HL-60 (cell line): Measurements from ENCODE around the gene CTNND2.
"Not testable (repeated sequence)": the region's sequence is repeated elsewhere in the genome, so short reads cannot be mapped to it uniquely, and the experiment has no call there.

Experiments
- DNase-seq, 2 experiments: peaks; one replicate each; pipeline ENCODE4 v3.0.0-alpha.2; 2010 to 2020; ENCODE audit warnings: low read depth in 1 of 2, low spot score in 1 of 2
- H3K27ac ChIP-seq: fragments of 250-450 bp; sonication (Bioruptor Pico); replicated peaks from 2 replicates; pipeline ENCODE4 v1.5.1; 2020; ENCODE audit warnings: mild to moderate bottlenecking, moderate library complexity
- H3K27me3 ChIP-seq: fragments of 250-450 bp; sonication (Bioruptor Pico); 2 replicates; pipeline ENCODE4 v1.5.1; 2021; ENCODE audit warnings: mild to moderate bottlenecking, moderate library complexity; ENCODE audit not compliant: insufficient read depth, poor library complexity, severe bottlenecking
- H3K4me3 ChIP-seq: replicated peaks from 2 replicates; pipeline ENCODE4 v1.5.1; 2011; ENCODE audit warnings: mild to moderate bottlenecking, control low read depth, low read length; ENCODE audit not compliant: insufficient read depth
- GABPA ChIP-seq: IDR thresholded peaks from 2 replicates; pipeline ENCODE4 v1.6.1; 2012; ENCODE audit warnings: low read depth
- POLR2AphosphoS5 ChIP-seq: IDR thresholded peaks from 2 replicates; pipeline ENCODE4 v1.6.1; 2012; ENCODE audit warnings: low read depth
- SPI1 ChIP-seq: IDR thresholded peaks from 2 replicates; pipeline ENCODE4 v1.6.1; 2012; ENCODE audit warnings: low read depth, mild to moderate bottlenecking, borderline replicate concordance
- TF ChIP-seq, protein P1 (sequence below): IDR thresholded peaks from 2 replicates; pipeline ENCODE4 v1.6.1; 2012; ENCODE audit warnings: low read depth; ENCODE audit not compliant: insufficient replicate concordance
- TF ChIP-seq, protein P2 (sequence below): IDR thresholded peaks from one replicate; pipeline ENCODE4 v1.5.1; 2011; ENCODE audit warnings: low read length, control low read depth, inconsistent platforms; ENCODE audit not compliant: insufficient read depth

The CTNND2 gene

GRCh38 chr5:11009576-11009975, 894.7 kb downstream of the CTNND2 start:
- Histone ChIP-seq H3K27me3 (peaks cover 2% of the 10 kb centered on the region), H3K4me3 (no peak overlapping the region), H3K27ac (no peak overlapping the region)
- TF ChIP-seq GABPA (no peak), POLR2AphosphoS5 (no peak), SPI1 (no peak)
- TF ChIP-seq, protein P1, sequence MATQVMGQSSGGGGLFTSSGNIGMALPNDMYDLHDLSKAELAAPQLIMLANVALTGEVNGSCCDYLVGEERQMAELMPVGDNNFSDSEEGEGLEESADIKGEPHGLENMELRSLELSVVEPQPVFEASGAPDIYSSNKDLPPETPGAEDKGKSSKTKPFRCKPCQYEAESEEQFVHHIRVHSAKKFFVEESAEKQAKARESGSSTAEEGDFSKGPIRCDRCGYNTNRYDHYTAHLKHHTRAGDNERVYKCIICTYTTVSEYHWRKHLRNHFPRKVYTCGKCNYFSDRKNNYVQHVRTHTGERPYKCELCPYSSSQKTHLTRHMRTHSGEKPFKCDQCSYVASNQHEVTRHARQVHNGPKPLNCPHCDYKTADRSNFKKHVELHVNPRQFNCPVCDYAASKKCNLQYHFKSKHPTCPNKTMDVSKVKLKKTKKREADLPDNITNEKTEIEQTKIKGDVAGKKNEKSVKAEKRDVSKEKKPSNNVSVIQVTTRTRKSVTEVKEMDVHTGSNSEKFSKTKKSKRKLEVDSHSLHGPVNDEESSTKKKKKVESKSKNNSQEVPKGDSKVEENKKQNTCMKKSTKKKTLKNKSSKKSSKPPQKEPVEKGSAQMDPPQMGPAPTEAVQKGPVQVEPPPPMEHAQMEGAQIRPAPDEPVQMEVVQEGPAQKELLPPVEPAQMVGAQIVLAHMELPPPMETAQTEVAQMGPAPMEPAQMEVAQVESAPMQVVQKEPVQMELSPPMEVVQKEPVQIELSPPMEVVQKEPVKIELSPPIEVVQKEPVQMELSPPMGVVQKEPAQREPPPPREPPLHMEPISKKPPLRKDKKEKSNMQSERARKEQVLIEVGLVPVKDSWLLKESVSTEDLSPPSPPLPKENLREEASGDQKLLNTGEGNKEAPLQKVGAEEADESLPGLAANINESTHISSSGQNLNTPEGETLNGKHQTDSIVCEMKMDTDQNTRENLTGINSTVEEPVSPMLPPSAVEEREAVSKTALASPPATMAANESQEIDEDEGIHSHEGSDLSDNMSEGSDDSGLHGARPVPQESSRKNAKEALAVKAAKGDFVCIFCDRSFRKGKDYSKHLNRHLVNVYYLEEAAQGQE = no peak
- TF ChIP-seq, protein P2, sequence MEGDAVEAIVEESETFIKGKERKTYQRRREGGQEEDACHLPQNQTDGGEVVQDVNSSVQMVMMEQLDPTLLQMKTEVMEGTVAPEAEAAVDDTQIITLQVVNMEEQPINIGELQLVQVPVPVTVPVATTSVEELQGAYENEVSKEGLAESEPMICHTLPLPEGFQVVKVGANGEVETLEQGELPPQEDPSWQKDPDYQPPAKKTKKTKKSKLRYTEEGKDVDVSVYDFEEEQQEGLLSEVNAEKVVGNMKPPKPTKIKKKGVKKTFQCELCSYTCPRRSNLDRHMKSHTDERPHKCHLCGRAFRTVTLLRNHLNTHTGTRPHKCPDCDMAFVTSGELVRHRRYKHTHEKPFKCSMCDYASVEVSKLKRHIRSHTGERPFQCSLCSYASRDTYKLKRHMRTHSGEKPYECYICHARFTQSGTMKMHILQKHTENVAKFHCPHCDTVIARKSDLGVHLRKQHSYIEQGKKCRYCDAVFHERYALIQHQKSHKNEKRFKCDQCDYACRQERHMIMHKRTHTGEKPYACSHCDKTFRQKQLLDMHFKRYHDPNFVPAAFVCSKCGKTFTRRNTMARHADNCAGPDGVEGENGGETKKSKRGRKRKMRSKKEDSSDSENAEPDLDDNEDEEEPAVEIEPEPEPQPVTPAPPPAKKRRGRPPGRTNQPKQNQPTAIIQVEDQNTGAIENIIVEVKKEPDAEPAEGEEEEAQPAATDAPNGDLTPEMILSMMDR = no peak
- no peak for DNase-seq

DNA sequence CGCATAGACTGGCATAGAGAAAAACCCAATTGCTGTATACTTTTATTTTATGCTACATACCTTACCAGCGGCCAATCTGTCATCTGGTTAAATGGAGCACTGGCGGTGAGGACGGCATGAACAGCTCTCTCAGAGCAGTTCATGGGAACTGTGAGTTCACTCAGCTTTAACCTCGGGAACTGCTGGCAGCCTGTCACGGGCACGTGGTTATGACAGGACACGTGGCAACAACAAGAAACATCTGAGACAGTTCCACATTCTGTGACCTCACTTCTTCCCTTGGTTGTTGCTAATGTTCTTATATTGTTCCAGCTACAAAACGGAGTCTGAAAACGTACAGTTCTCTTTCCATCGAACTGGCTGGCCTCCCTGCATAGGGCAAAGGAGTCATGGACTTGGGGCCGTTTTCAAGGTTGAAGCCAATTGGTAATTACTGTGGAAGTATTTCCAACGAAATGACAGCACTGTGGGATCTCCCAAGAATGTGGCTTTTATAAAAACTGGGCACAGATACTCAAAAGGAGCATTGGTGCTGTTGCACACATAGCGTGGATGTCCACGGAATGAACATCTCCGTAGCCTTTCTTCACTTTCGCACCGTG, 896.9 kb downstream of the CTNND2 start:
- no peak for TF ChIP-seq POLR2AphosphoS5
- TF ChIP-seq GABPA = no peak
- TF ChIP-seq, protein P2 = no peak
- no peak for TF ChIP-seq SPI1
- TF ChIP-seq, protein P1 = no peak
- no peak overlapping the region for H3K27ac ChIP-seq
- H3K27me3 ChIP-seq = peaks cover 2% of the 10 kb centered on the region
- no peak for DNase-seq
- no peak overlapping the region for H3K4me3 ChIP-seq

- not testable (repeated sequence) for H3K27me3 ChIP-seq, DNase-seq, H3K27ac ChIP-seq, H3K4me3 ChIP-seq
These were observed 899.7 kb downstream of the CTNND2 start for GRCh38 chr5:11004523-11004922.

DNA sequence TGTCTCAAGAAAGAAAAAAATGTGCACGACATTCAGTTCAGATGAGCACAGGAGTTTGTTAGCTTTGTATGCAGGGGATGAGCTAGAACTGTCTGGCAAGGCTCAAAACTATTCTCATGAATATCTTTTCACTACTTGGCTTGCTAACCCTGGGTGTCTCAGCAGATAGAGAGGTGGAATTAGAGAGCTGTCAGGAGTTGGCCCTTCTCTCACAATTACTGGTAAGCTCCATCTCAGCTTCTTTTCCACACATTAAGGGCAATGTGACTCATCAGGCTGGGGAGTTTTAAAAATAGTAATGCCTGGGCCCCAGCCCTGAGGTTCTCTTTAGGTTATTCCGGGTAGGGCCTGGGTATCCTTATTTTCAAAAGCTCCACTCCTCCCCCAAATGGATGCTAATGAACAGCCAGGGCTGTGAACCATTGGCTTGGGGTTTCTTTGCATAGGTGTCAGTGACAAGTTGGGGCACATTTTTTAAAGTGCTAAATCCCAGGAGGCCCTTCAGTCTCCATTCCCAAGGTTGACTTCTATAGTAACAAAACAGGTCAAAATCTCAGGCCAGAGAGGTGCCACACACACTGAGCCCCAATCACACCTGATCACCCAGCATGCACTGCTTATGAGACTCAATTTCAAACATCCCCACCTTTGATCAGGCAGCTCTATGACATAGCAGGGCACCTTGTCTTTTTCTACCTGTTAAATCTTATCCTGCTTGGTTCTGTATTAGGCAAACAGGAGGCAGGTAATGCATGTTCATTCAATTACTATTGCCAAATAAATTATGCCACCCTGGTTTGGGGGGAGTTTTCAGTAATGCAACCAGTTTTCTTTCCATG, 903.5 kb downstream of the CTNND2 start:
- TF ChIP-seq, protein P1 = no peak
- TF ChIP-seq POLR2AphosphoS5 (no peak), SPI1 (no peak), GABPA (no peak)
- TF ChIP-seq, protein P2 = no peak
- Histone ChIP-seq H3K27me3 (no peaks in the 10 kb centered on the region), H3K27ac (no peak overlapping the region), H3K4me3 (no peak overlapping the region)
- DNase-seq = no peak
